Measurements from ENCODE around the gene LMO1. TPM values are rescaled to one million over a fixed set of nuclear protein-coding genes. Genes with fewer than 3 reads are reported as not detected.

The LMO1 gene
- total and polyA plus RNA-seq, 2 of the 8 experiments (the other 6 are each of a cell fraction or from before 2014, with no cell fraction given) = 0.17 TPM; not detected in 1

DNA sequence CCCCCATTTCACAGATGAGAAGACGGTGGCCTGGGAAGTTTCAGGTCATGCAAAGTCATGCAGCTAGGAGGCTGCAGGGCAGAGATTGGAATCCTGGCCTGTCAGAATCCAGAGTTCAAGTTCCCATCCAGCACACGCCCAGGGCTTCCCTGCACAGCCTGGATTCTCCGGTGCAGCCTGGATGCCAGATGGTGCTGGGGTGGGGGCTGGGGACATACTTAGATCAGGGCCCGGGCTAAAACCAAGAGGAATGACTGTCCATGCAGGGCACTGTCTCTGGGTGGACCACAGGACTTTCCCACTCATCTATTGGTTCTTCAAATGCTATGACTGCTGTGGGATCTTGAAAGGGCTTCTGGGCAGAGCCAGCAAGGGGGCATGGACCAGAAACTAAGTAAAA, 24.6 kb downstream of the LMO1 start:
- Histone ChIP-seq H3K36me3 (ENCODE audit: control insufficient read depth in 2 of 4, insufficient read depth in 4 of 4, low read length in 3 of 4) (no peaks in the 10 kb centered on the region), H4K5ac (ENCODE audit: insufficient read length, low read depth, low read length) (no peak overlapping the region), H3K79me2 (ENCODE audit: control insufficient read depth in 1 of 2, insufficient read depth in 2 of 2, low read length in 2 of 2) (no peaks in the 10 kb centered on the region), H3K4me1 (replicated peaks in 1 of 4; ENCODE audit: control insufficient read depth in 3 of 4, insufficient read depth in 4 of 4, low read length in 3 of 4) (peaks cover 10 to 19% (median 13%) of the 10 kb centered on the region in 4 experiments; a peak in 6 of 7 replicates), H3K4ac (replicated peaks; ENCODE audit: insufficient read length, low read depth, low read length) (no peak overlapping the region), H3K23ac (ENCODE audit: insufficient read length) (no peak overlapping the region), H3K56ac (replicated peaks; ENCODE audit: insufficient read length, low read depth, low read length) (no peak overlapping the region), H3K4me2 (ENCODE audit: insufficient read depth in 1 of 2, low read depth in 2 of 2, low read length in 2 of 2) (no peak overlapping the region), H2BK12ac (ENCODE audit: low read depth, low read length) (no peak overlapping the region), H3K9ac (replicated peaks in 1 of 4; ENCODE audit: extremely low read depth in 1 of 4, low read depth in 3 of 4, low read length in 3 of 4) (no peak overlapping the region), H3K4me3 (ENCODE audit: extremely low read depth in 1 of 4, insufficient read depth in 2 of 4, low read depth in 3 of 4, low read length in 4 of 4) (no peak overlapping the region), H3K79me1 (ENCODE audit: low read depth, low read length) (no peaks in the 10 kb centered on the region), H2BK5ac (ENCODE audit: low read depth, low read length) (no peak overlapping the region), H2BK20ac (ENCODE audit: low read length) (no peak overlapping the region), H3K27me3 (replicated peaks in 1 of 4; ENCODE audit: control insufficient read depth in 3 of 4, extremely low read depth in 1 of 4, insufficient read depth in 3 of 4, low read length in 3 of 4) (no peaks in the 10 kb centered on the region; a peak in 2 of 7 replicates), H2BK120ac (replicated peaks; ENCODE audit: low read depth, low read length) (no peak overlapping the region), H4K91ac (replicated peaks; ENCODE audit: insufficient read length, low read length) (no peak overlapping the region), H4K8ac (ENCODE audit: extremely low read depth, insufficient read depth, low read length) (no peak overlapping the region), H3K18ac (ENCODE audit: extremely low read depth, low read length) (no peak overlapping the region), H3K14ac (ENCODE audit: insufficient read length) (no peak overlapping the region), H2BK15ac (ENCODE audit: low read length) (no peak overlapping the region), H2AK5ac (ENCODE audit: low read depth, low read length) (no peak overlapping the region), H3K27ac (ENCODE audit: low read depth, low read length) (no peak overlapping the region), H2AFZ (ENCODE audit: low read length) (no peak overlapping the region), H3K23me2 (ENCODE audit: low read depth, low read length) (no peaks in the 10 kb centered on the region), H3K9me3 (ENCODE audit: insufficient read depth in 2 of 2, low read depth in 1 of 2, low read length in 1 of 2) (no peaks in the 10 kb centered on the region), H4K20me1 (replicated peaks in 1 of 2; ENCODE audit: control insufficient read depth in 1 of 2, insufficient read depth in 2 of 2, low read length in 2 of 2) (peaks cover 0 to 1% of the 10 kb centered on the region in 2 experiments)
- ChIA-PET POLR2A (ENCODE audit: partially characterized antibody) (no interaction called here), CTCF (ENCODE audit: partially characterized antibody) (interaction anchor here (0.8 to 14.3 kb wide), 5 partner anchors 9 to 175 kb away, joined by 3 to 177 read pairs (median 22); partner anchors contain the start of gene LMO1)
- DNase-seq (ENCODE audit: low read depth in 1 of 2, low spot score in 2 of 2) (no peak), FAIRE-seq (no peak)
- TF ChIP-seq TAF1 (IDR thresholded peaks at IDR 0.05; ENCODE audit: low read depth, low read length) (no peak), ATF2 (IDR thresholded peaks at IDR 0.05; ENCODE audit: low read length) (no peak), RBBP5 (IDR thresholded peaks at IDR 0.05; ENCODE audit: borderline replicate concordance, low read depth, low read length) (no peak), CHD2 (IDR thresholded peaks at IDR 0.05; ENCODE audit: low read length) (no peak), SAP30 (IDR thresholded peaks at IDR 0.05; ENCODE audit: insufficient read depth, insufficient replicate concordance, low read length) (no peak), GABPA (IDR thresholded peaks at IDR 0.05; ENCODE audit: borderline replicate concordance, insufficient read depth, low read length) (no peak), HDAC6 (IDR thresholded peaks at IDR 0.05; ENCODE audit: low read depth, low read length) (no peak), PHF8 (conservative IDR thresholded peaks at IDR 0.05; ENCODE audit: low read depth, low read length) (no peak), KDM4A (IDR thresholded peaks at IDR 0.05; ENCODE audit: low read depth, low read length, severe bottlenecking) (no peak), SIX5 (IDR thresholded peaks at IDR 0.05; ENCODE audit: low read depth, low read length) (no peak)
- WGBS, 2 experiments (ENCODE audit: extremely low coverage in 1 of 2, insufficient coverage in 1 of 2, insufficient read length in 1 of 2, insufficient replicate concordance in 2 of 2, low coverage in 1 of 2, low lambda C conversion rate in 2 of 2, missing lambda C conversion rate in 1 of 2) = 90% methylated on average over 4 of the region's 4 CpGs; no CpG with 5 or more reads in 1 of the 2 experiments
